MM.1S (cell line): ENCODE data around the gene TMEM214.

Experiments used
- EZH2 ChIP-seq: fragments of 300-600 bp; sonication (generic); optimal IDR thresholded peaks from 2 replicates; pipeline ENCODE3; 2017; ENCODE audit warnings: low read depth, mild to moderate bottlenecking, antibody characterized with exemption, low read length, mixed read lengths
- TF ChIP-seq, protein P1 (sequence below): fragments of 300-600 bp; sonication (generic); IDR thresholded peaks from 2 replicates; pipeline ENCODE4 v1.5.1; 2016; ENCODE audit warnings: antibody characterized with exemption, low read length, mixed read lengths

DNA sequence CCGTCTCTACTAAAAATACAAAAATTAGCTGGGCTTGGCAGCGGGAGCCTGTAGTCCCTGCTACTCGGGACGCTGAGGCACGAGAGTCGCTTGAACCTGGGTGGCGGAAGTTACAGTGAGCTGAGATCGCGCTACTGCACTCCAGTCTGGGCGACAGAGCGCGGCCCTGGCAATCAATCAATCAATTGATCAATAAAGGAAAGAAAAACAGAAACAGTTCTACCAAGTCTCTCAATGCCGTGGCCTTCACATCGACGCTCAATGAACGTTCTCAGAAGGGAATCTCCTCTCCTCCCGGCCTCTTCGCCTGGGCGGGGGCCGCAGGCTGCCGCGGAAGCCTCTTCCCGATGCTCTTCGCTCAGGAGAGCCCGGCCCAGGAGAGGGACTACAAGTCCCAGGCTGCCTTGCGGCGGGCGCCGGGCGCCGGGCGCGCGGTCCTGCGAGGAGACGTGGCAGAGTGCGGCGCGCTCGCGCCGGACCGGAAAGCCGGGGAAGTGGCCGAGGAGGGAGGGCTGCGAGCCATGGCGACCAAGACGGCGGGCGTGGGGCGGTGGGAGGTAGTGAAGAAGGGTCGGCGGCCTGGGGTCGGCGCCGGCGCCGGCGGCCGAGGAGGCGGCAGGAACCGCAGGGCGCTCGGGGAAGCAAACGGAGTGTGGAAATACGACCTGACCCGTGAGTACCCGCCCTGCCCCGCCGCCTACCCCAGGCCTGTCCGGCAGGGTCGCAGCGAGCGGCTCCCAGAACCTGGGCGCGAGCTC lies at the start of gene TMEM214:
- TF ChIP-seq, protein P1, sequence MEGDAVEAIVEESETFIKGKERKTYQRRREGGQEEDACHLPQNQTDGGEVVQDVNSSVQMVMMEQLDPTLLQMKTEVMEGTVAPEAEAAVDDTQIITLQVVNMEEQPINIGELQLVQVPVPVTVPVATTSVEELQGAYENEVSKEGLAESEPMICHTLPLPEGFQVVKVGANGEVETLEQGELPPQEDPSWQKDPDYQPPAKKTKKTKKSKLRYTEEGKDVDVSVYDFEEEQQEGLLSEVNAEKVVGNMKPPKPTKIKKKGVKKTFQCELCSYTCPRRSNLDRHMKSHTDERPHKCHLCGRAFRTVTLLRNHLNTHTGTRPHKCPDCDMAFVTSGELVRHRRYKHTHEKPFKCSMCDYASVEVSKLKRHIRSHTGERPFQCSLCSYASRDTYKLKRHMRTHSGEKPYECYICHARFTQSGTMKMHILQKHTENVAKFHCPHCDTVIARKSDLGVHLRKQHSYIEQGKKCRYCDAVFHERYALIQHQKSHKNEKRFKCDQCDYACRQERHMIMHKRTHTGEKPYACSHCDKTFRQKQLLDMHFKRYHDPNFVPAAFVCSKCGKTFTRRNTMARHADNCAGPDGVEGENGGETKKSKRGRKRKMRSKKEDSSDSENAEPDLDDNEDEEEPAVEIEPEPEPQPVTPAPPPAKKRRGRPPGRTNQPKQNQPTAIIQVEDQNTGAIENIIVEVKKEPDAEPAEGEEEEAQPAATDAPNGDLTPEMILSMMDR: no peak
- no peak for TF ChIP-seq EZH2
